Uterus (tissue), 2 donors: ENCODE data around the gene CYS1.
"Not testable (repeated sequence)": the region's sequence is repeated elsewhere in the genome, so short reads cannot be mapped to it uniquely, and the experiment has no call there.

Experiments
- POLR2A ChIP-seq, 2 donors: fragments of 450-650 bp; IDR thresholded peaks; one replicate each; pipeline ENCODE4 v1.6.1; 2016; ENCODE audit warnings: antibody characterized with exemption in 2 of 2, mild to moderate bottlenecking in 1 of 2, moderate library complexity in 1 of 2
- TF ChIP-seq, protein P1 (sequence below), 4 experiments: fragments of 200-600 bp in 2 of 4; fragments of 450-650 bp in 2 of 4; sonication (generic) in 2 of 4; IDR thresholded peaks; one replicate each; pipeline ENCODE4 v1.5.1; 2016 to 2019; ENCODE audit warnings: antibody characterized with exemption in 4 of 4, mild to moderate bottlenecking in 2 of 4, moderate library complexity in 1 of 4

GRCh38 chr2:10104906-10105305 is 24.7 kb upstream of the CYS1 start:
- TF ChIP-seq POLR2A (IDR thresholded peaks at IDR 0.05) = not testable (repeated sequence)
- TF ChIP-seq, protein P1, sequence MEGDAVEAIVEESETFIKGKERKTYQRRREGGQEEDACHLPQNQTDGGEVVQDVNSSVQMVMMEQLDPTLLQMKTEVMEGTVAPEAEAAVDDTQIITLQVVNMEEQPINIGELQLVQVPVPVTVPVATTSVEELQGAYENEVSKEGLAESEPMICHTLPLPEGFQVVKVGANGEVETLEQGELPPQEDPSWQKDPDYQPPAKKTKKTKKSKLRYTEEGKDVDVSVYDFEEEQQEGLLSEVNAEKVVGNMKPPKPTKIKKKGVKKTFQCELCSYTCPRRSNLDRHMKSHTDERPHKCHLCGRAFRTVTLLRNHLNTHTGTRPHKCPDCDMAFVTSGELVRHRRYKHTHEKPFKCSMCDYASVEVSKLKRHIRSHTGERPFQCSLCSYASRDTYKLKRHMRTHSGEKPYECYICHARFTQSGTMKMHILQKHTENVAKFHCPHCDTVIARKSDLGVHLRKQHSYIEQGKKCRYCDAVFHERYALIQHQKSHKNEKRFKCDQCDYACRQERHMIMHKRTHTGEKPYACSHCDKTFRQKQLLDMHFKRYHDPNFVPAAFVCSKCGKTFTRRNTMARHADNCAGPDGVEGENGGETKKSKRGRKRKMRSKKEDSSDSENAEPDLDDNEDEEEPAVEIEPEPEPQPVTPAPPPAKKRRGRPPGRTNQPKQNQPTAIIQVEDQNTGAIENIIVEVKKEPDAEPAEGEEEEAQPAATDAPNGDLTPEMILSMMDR (IDR thresholded peaks at IDR 0.05) = not testable (repeated sequence)
